Neural cell (in vitro differentiated cells): Measurements from ENCODE around the gene RND3.

ENCODE experiments used
- EP300 ChIP-seq: fragments of 450-650 bp; conservative IDR thresholded peaks from 2 replicates; pipeline ENCODE4 v1.6.1; 2014; ENCODE audit warnings: antibody characterized with exemption, mild to moderate bottlenecking, moderate library complexity; ENCODE audit not compliant: poor library complexity, severe bottlenecking
- EZH2 ChIP-seq: fragments of 200-600, 300-800 bp; shearing (Covaris generic), sonication (generic); IDR thresholded peaks from 2 replicates; pipeline ENCODE4 v1.6.1; 2014; ENCODE audit warnings: antibody characterized with exemption, low read length, borderline replicate concordance, mild to moderate bottlenecking; ENCODE audit not compliant: insufficient read depth, poor library complexity, severe bottlenecking
- RAD21 ChIP-seq: fragments of 450-650 bp; conservative IDR thresholded peaks from 2 replicates; pipeline ENCODE4 v1.6.1; 2014; ENCODE audit warnings: antibody characterized with exemption, mild to moderate bottlenecking, moderate library complexity
- REST ChIP-seq: IDR thresholded peaks from 2 replicates; pipeline ENCODE4 v1.6.1; 2012; ENCODE audit warnings: borderline replicate concordance
- TF ChIP-seq, protein P1 (sequence below): fragments of 450-650 bp; IDR thresholded peaks from 2 replicates; pipeline ENCODE4 v1.5.1; 2014; ENCODE audit warnings: antibody characterized with exemption, mild to moderate bottlenecking, moderate library complexity; ENCODE audit not compliant: poor library complexity, severe bottlenecking

- TF ChIP-seq EP300 (no peak), REST (no peak), EZH2 (no peak), RAD21 (no peak)
- TF ChIP-seq, protein P1, sequence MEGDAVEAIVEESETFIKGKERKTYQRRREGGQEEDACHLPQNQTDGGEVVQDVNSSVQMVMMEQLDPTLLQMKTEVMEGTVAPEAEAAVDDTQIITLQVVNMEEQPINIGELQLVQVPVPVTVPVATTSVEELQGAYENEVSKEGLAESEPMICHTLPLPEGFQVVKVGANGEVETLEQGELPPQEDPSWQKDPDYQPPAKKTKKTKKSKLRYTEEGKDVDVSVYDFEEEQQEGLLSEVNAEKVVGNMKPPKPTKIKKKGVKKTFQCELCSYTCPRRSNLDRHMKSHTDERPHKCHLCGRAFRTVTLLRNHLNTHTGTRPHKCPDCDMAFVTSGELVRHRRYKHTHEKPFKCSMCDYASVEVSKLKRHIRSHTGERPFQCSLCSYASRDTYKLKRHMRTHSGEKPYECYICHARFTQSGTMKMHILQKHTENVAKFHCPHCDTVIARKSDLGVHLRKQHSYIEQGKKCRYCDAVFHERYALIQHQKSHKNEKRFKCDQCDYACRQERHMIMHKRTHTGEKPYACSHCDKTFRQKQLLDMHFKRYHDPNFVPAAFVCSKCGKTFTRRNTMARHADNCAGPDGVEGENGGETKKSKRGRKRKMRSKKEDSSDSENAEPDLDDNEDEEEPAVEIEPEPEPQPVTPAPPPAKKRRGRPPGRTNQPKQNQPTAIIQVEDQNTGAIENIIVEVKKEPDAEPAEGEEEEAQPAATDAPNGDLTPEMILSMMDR = no peak
Measured at GRCh38 chr2:150491430-150491829, 4.0 kb upstream of the RND3 start.
